GM12878 (cell line): ENCODE results near the gene TOE1.

ENCODE experiments used
- CTCF ChIP-seq, 3 experiments: IDR thresholded peaks in 2 of 3; conservative IDR thresholded peaks in 1 of 3; 2 replicates each; pipeline ENCODE4 v1.5.1; 2011; ENCODE audit warnings: low read depth in 3 of 3, low read length in 3 of 3, mild to moderate bottlenecking in 3 of 3, control low read depth in 2 of 3, moderate library complexity in 2 of 3, inconsistent platforms in 1 of 3, mixed read lengths in 1 of 3; ENCODE audit not compliant: control insufficient read depth in 2 of 3, insufficient read depth in 1 of 3; ENCODE audit errors: extremely low read depth in 1 of 3
- EZH2 ChIP-seq: IDR thresholded peaks from 2 replicates; pipeline ENCODE4 v1.6.1; 2012; ENCODE audit warnings: low read depth, mild to moderate bottlenecking, control low read depth, inconsistent platforms, low read length, borderline replicate concordance; ENCODE audit not compliant: control insufficient read depth
- HDAC6 ChIP-seq: fragments of 200-600 bp; sonication (generic); IDR thresholded peaks from one replicate; pipeline ENCODE4 v1.8.0; 2017; ENCODE audit warnings: antibody characterized with exemption; ENCODE audit not compliant: unreplicated experiment
- SUPT20H ChIP-seq: IDR thresholded peaks from 2 replicates; pipeline ENCODE4 v1.6.1; 2011; ENCODE audit warnings: low read depth, mild to moderate bottlenecking, low read length, moderate library complexity, borderline replicate concordance; ENCODE audit not compliant: control insufficient read depth
- YY1 ChIP-seq: IDR thresholded peaks from 2 replicates; pipeline ENCODE4 v1.6.1; 2011; ENCODE audit warnings: low read depth, mild to moderate bottlenecking, low read length

DNA sequence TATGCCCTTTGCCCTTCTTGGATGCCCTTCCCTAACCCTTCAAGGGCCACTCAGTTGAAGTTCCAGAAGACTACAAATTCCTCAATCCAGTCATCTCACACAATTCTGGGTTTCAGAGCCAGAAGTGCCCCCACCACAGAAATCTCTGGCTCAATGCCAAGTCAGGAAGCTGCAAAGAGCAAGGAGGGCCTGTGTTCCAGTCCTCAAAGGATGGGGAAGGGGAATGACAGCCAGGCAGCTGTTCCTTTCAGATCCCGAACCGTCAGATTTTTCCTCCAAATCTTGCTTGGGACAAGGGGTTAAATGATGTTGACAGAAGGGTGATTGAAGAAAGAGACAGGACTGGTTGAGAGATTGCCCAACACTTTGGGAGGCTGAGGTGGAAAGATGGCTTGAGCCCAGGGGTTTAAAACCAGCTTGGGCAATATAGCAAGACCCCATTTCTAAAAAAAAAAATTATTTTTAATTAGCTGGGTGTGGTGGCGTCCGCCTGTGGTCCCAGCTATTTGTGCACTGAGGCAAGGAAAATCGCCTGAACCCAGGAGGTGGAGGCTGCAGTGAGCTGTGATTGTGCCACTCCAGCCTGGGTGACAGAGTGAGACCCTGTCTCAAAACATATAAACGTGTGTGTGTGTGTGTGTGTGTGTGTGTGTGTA lies 14.0 kb upstream of the TOE1 start:
- TF ChIP-seq CTCF (IDR thresholded peaks at IDR 0.05 in 2 of 3, conservative IDR thresholded peaks at IDR 0.05 in 1 of 3; ENCODE audit: control insufficient read depth in 2 of 3, extremely low read depth in 1 of 3, insufficient read depth in 1 of 3, low read depth in 3 of 3, low read length in 3 of 3) (no peak), YY1 (no peak), HDAC6 (no peak), SUPT20H (no peak), EZH2 (no peak)
